Nephron progenitor cell (in vitro differentiated cells): ENCODE results near the gene NAALADL2.

Source experiments
- DNase-seq: peaks from one replicate; pipeline ENCODE4 v3.0.0; 2021
- H3K27ac Mint-ChIP-seq: 2 replicates; pipeline ENCODE4 v1.8.0; 2021; ENCODE audit warnings: mild to moderate bottlenecking, moderate library complexity, mixed read lengths
- H3K27me3 Mint-ChIP-seq: 2 replicates; pipeline ENCODE4 v1.8.0; 2021; ENCODE audit warnings: mild to moderate bottlenecking, low read depth, mixed read lengths; ENCODE audit not compliant: poor library complexity
- H3K36me3 Mint-ChIP-seq: 2 replicates; pipeline ENCODE4 v1.8.0; 2021; ENCODE audit warnings: low read depth, mixed read lengths
- H3K4me1 Mint-ChIP-seq: 2 replicates; pipeline ENCODE4 v1.8.0; 2021; ENCODE audit warnings: mixed read lengths
- H3K4me3 Mint-ChIP-seq: 2 replicates; pipeline ENCODE4 v1.8.0; 2021; ENCODE audit warnings: mild to moderate bottlenecking, moderate library complexity, mixed read lengths
- H3K9me3 Mint-ChIP-seq: 2 replicates; pipeline ENCODE4 v1.8.0; 2021; ENCODE audit warnings: mild to moderate bottlenecking, moderate library complexity, mixed read lengths
- TF ChIP-seq, protein P1 (sequence below): fragments of 200-600 bp; sonication (generic); IDR thresholded peaks from 2 replicates; pipeline ENCODE4 v1.5.0; 2021; ENCODE audit warnings: antibody characterized with exemption

NAALADL2 gene

DNA sequence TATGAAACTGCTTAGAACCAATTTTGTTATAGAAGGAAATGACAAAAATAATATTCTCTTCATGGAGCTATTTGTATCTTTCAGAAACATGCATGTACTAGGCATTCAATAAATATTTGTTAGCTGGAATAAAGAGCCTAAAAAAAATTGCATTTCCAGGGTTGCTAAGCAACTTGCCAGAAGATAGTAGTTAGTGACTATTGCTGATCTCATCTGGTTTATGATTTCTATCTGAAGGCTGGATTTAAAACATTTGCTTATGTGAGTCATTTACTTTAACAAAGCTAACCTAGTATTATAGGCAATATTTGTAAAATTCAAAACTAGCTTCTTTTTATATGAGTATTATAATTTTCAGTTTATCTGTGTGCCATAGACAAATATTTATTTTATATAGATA lies 78.3 kb downstream of the NAALADL2 start:
- TF ChIP-seq, protein P1, sequence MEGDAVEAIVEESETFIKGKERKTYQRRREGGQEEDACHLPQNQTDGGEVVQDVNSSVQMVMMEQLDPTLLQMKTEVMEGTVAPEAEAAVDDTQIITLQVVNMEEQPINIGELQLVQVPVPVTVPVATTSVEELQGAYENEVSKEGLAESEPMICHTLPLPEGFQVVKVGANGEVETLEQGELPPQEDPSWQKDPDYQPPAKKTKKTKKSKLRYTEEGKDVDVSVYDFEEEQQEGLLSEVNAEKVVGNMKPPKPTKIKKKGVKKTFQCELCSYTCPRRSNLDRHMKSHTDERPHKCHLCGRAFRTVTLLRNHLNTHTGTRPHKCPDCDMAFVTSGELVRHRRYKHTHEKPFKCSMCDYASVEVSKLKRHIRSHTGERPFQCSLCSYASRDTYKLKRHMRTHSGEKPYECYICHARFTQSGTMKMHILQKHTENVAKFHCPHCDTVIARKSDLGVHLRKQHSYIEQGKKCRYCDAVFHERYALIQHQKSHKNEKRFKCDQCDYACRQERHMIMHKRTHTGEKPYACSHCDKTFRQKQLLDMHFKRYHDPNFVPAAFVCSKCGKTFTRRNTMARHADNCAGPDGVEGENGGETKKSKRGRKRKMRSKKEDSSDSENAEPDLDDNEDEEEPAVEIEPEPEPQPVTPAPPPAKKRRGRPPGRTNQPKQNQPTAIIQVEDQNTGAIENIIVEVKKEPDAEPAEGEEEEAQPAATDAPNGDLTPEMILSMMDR = no peak
- DNase-seq = no peak
- Mint-ChIP-seq H3K4me1 (no peaks in the 10 kb centered on the region), H3K4me3 (no peak overlapping the region), H3K27ac (no peak overlapping the region), H3K36me3 (no peaks in the 10 kb centered on the region), H3K27me3 (no peaks in the 10 kb centered on the region), H3K9me3 (no peaks in the 10 kb centered on the region)

GRCh38 chr3:174938102-174938501 lies 79.0 kb downstream of the NAALADL2 start:
- Mint-ChIP-seq H3K27ac (no peak overlapping the region), H3K4me3 (no peak overlapping the region), H3K27me3 (no peaks in the 10 kb centered on the region), H3K9me3 (no peaks in the 10 kb centered on the region), H3K36me3 (no peaks in the 10 kb centered on the region), H3K4me1 (no peaks in the 10 kb centered on the region)
- TF ChIP-seq, protein P1 = no peak
- no peak for DNase-seq

GRCh38 chr3:174940151-174940550 lies 81.0 kb downstream of the NAALADL2 start:
- H3K9me3 Mint-ChIP-seq = no peaks in the 10 kb centered on the region
- no peaks in the 10 kb centered on the region for H3K4me1 Mint-ChIP-seq

DNA sequence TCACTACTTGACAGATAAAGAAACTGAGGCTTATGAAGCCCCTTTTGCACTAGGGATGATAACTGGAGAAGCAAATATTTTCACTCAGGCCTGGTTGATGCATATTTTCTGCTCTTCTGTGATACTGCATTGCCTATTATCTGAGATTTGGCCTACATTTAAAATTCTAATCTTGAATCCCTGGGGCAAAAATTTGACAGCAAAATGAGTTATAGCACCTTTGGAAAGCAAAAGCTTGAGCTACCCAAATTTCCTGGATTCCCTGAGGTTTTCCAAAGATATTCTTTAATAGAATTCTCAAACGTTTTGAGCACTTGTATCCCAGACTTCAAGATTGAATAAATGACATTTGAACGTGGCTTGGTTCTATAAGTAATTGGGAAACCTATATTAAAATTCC lies 86.1 kb downstream of the NAALADL2 start:
- Mint-ChIP-seq H3K4me1 (no peaks in the 10 kb centered on the region), H3K9me3 (no peaks in the 10 kb centered on the region), H3K27ac (no peak overlapping the region), H3K36me3 (no peaks in the 10 kb centered on the region), H3K4me3 (no peak overlapping the region), H3K27me3 (no peaks in the 10 kb centered on the region)
- TF ChIP-seq, protein P1 = no peak
- no peak for DNase-seq

More at GRCh38 chr3:174940151-174940550, 81.0 kb downstream of the NAALADL2 start:
- Mint-ChIP-seq H3K27ac (no peak overlapping the region), H3K27me3 (no peaks in the 10 kb centered on the region), H3K4me3 (no peak overlapping the region), H3K36me3 (no peaks in the 10 kb centered on the region)
- no peak for DNase-seq
- TF ChIP-seq, protein P1 = no peak

DNA sequence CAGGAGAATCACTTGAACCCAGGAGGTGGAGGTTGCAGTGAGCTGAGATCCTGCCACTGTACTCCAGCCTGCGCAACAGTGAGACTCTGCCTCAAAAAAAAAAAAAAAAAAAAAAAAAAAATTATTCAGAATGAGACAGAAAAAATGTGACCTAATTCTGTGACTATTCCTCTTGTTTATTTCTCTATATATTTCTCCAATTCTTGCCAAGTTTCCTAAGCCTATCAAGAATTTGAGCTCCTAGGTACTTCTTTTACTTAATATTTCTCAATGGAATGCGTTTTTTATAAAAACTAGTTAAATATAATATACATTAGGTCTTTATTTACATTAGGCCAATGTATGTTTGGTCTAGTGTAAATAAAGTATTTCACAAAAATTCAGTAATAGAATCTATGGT lies 86.8 kb downstream of the NAALADL2 start:
- TF ChIP-seq, protein P1 = no peak
- Mint-ChIP-seq H3K27me3 (no peaks in the 10 kb centered on the region), H3K4me1 (no peaks in the 10 kb centered on the region), H3K36me3 (no peaks in the 10 kb centered on the region), H3K9me3 (no peaks in the 10 kb centered on the region), H3K4me3 (no peak overlapping the region), H3K27ac (no peak overlapping the region)
- DNase-seq = no peak

DNA sequence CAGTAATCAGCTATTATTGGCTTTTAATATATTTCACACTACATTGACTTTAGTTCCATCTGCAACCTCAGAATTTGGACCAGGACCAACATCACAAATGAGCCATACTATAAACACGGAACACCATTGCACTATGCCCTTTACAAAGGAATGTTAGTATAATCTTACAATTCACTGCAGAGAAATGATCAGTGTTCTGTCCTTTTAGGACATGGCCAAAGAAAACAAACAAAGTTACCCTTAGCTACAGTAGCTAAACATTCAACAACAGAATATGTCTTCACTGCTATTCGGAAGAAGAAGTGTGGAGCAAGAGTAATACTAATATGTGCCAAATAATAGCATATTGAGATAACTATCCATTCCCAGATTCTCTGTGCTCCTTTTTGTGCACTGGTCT lies 90.4 kb downstream of the NAALADL2 start:
- H3K27me3 Mint-ChIP-seq = no peaks in the 10 kb centered on the region
- H3K9me3 Mint-ChIP-seq = no peaks in the 10 kb centered on the region
- TF ChIP-seq, protein P1 = no peak
- H3K4me1 Mint-ChIP-seq = no peaks in the 10 kb centered on the region
- no peak for DNase-seq
- H3K4me3 Mint-ChIP-seq = no peak overlapping the region
- no peak overlapping the region for H3K27ac Mint-ChIP-seq
- H3K36me3 Mint-ChIP-seq = no peaks in the 10 kb centered on the region
